HEK293 (cell line): ENCODE measurements around the gene PNLDC1.

Experiments
- KLF9 ChIP-seq: fragments of 450-650 bp; formaldehyde crosslinking; IDR thresholded peaks from 2 replicates; pipeline ENCODE4 v1.5.1; 2016; ENCODE audit warnings: missing biosample characterization, missing genetic modification characterization, low read depth
- MEIS1 ChIP-seq: sonication (generic); formaldehyde crosslinking; IDR thresholded peaks from 2 replicates; pipeline ENCODE4 v1.8.1; 2022; ENCODE audit warnings: missing genetic modification reagents, mild to moderate bottlenecking, borderline replicate concordance
- PRDM4 ChIP-seq: fragments of 450-650 bp; formaldehyde crosslinking; IDR thresholded peaks from 2 replicates; pipeline ENCODE4 v1.5.1; 2017; ENCODE audit warnings: missing biosample characterization, missing genetic modification characterization
- RBAK ChIP-seq: fragments of 450-650 bp; formaldehyde crosslinking; IDR thresholded peaks from 2 replicates; pipeline ENCODE4 v1.5.1; 2016; ENCODE audit warnings: missing biosample characterization, missing genetic modification characterization
- SP3 ChIP-seq: fragments of 450-650 bp; formaldehyde crosslinking; IDR thresholded peaks from 2 replicates; pipeline ENCODE4 v1.5.1; 2016; ENCODE audit warnings: missing biosample characterization, missing genetic modification characterization
- TCF7L2 ChIP-seq: IDR thresholded peaks from 2 replicates; pipeline ENCODE4 v1.6.1; 2011; ENCODE audit warnings: low read depth, mild to moderate bottlenecking, inconsistent platforms, low read length, moderate library complexity, borderline replicate concordance
- TRIM28 ChIP-seq: IDR thresholded peaks from 2 replicates; pipeline ENCODE4 v1.6.1; 2011; ENCODE audit warnings: low read length, control low read depth, borderline replicate concordance
- YY2 ChIP-seq: fragments of 450-650 bp; formaldehyde crosslinking; IDR thresholded peaks from 2 replicates; pipeline ENCODE4 v1.5.1; 2016; ENCODE audit warnings: missing biosample characterization, missing genetic modification characterization
- ZBTB17 ChIP-seq: fragments of 450-650 bp; formaldehyde crosslinking; IDR thresholded peaks from 2 replicates; pipeline ENCODE4 v1.5.1; 2016; ENCODE audit warnings: missing biosample characterization, missing genetic modification characterization
- ZNF133 ChIP-seq: fragments of 450-650 bp; formaldehyde crosslinking; IDR thresholded peaks from 2 replicates; pipeline ENCODE4 v1.5.1; 2016; ENCODE audit warnings: missing biosample characterization, missing genetic modification characterization
- ZNF138 ChIP-seq: fragments of 450-650 bp; formaldehyde crosslinking; IDR thresholded peaks from 2 replicates; pipeline ENCODE4 v1.5.1; 2016; ENCODE audit warnings: missing biosample characterization, missing genetic modification characterization, borderline replicate concordance
- ZNF146 ChIP-seq: fragments of 450-650 bp; formaldehyde crosslinking; IDR thresholded peaks from 2 replicates; pipeline ENCODE4 v1.5.1; 2016; ENCODE audit warnings: missing biosample characterization, missing genetic modification characterization
- ZNF184 ChIP-seq: fragments of 450-650 bp; IDR thresholded peaks from 2 replicates; pipeline ENCODE4 v1.5.1; 2018; ENCODE audit warnings: missing biosample characterization, mild to moderate bottlenecking, missing genetic modification characterization
- ZNF248 ChIP-seq: fragments of 450-650 bp; formaldehyde crosslinking; IDR thresholded peaks from 2 replicates; pipeline ENCODE4 v1.5.1; 2017; ENCODE audit warnings: missing biosample characterization, missing genetic modification characterization
- ZNF26 ChIP-seq: fragments of 450-650 bp; formaldehyde crosslinking; IDR thresholded peaks from 2 replicates; pipeline ENCODE4 v1.5.1; 2016; ENCODE audit warnings: missing biosample characterization, missing genetic modification characterization
- ZNF324 ChIP-seq: fragments of 450-650 bp; formaldehyde crosslinking; IDR thresholded peaks from 2 replicates; pipeline ENCODE4 v1.5.1; 2016; ENCODE audit warnings: missing biosample characterization, missing genetic modification characterization
- ZNF366 ChIP-seq: fragments of 450-650 bp; formaldehyde crosslinking; conservative IDR thresholded peaks from 2 replicates; pipeline ENCODE4 v1.5.1; 2016; ENCODE audit warnings: missing biosample characterization, missing genetic modification characterization
- ZNF560 ChIP-seq: fragments of 450-650 bp; formaldehyde crosslinking; IDR thresholded peaks from 2 replicates; pipeline ENCODE4 v1.5.1; 2017; ENCODE audit warnings: missing biosample characterization, missing genetic modification characterization, borderline replicate concordance
- ZNF571 ChIP-seq: fragments of 450-650 bp; formaldehyde crosslinking; IDR thresholded peaks from 2 replicates; pipeline ENCODE4 v1.5.0; 2017; ENCODE audit warnings: missing biosample characterization, missing genetic modification characterization
- ZNF600 ChIP-seq: fragments of 450-650 bp; formaldehyde crosslinking; IDR thresholded peaks from 2 replicates; pipeline ENCODE4 v1.5.1; 2016; ENCODE audit warnings: missing biosample characterization, missing genetic modification characterization
- ZNF677 ChIP-seq: fragments of 450-650 bp; IDR thresholded peaks from 2 replicates; pipeline ENCODE4 v1.5.0; 2018; ENCODE audit warnings: missing biosample characterization, mild to moderate bottlenecking, missing genetic modification characterization, moderate library complexity
- ZNF701 ChIP-seq: fragments of 450-650 bp; formaldehyde crosslinking; IDR thresholded peaks from 2 replicates; pipeline ENCODE4 v1.5.1; 2016; ENCODE audit warnings: missing biosample characterization, missing genetic modification characterization
- ZNF747 ChIP-seq: fragments of 450-650 bp; formaldehyde crosslinking; IDR thresholded peaks from 2 replicates; pipeline ENCODE4 v1.5.1; 2016; ENCODE audit warnings: missing biosample characterization, missing genetic modification characterization
- ZNF785 ChIP-seq: fragments of 450-650 bp; formaldehyde crosslinking; IDR thresholded peaks from 2 replicates; pipeline ENCODE4 v1.5.1; 2016; ENCODE audit warnings: missing biosample characterization, missing genetic modification characterization
- ZNF791 ChIP-seq: fragments of 450-650 bp; formaldehyde crosslinking; IDR thresholded peaks from 2 replicates; pipeline ENCODE4 v1.5.1; 2016; ENCODE audit warnings: missing biosample characterization, missing genetic modification characterization
- TF ChIP-seq, protein P1 (sequence below): fragments of 450-650 bp; formaldehyde crosslinking; IDR thresholded peaks from 2 replicates; pipeline ENCODE4 v1.5.1; 2016; ENCODE audit warnings: missing biosample characterization, missing genetic modification characterization
- TF ChIP-seq, protein P2 (sequence below): fragments of 450-650 bp; formaldehyde crosslinking; IDR thresholded peaks from 2 replicates; pipeline ENCODE4 v1.5.1; 2016; ENCODE audit warnings: missing biosample characterization, missing genetic modification characterization
- TF ChIP-seq, protein P3 (sequence below): fragments of 450-650 bp; formaldehyde crosslinking; IDR thresholded peaks from 2 replicates; pipeline ENCODE4 v1.5.1; 2016; ENCODE audit warnings: missing biosample characterization, missing genetic modification characterization
- TF ChIP-seq, protein P4 (sequence below): fragments of 450-650 bp; formaldehyde crosslinking; optimal IDR thresholded peaks from 2 replicates; pipeline ENCODE3; 2016; ENCODE audit warnings: missing biosample characterization, mild to moderate bottlenecking, missing genetic modification characterization

Gene PNLDC1

GRCh38 chr6:159790149-159790955 lies 9.7 kb upstream of the PNLDC1 start, which contains the start of gene MRPL18 (continued):
- TF ChIP-seq, protein P1, sequence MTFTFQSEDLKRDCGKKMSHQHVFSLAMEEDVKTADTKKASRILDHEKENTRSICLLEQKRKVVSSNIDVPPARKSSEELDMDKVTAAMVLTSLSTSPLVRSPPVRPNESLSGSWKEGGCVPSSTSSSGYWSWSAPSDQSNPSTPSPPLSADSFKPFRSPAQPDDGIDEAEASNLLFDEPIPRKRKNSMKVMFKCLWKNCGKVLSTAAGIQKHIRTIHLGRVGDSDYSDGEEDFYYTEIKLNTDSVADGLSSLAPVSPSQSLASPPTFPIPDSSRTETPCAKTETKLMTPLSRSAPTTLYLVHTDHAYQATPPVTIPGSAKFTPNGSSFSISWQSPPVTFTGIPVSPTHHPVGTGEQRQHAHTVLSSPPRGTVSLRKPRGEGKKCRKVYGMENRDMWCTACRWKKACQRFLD (tag by site-specific recombination), result no peak
- TF ChIP-seq ZNF248 (tag by site-specific recombination) (no peak), YY2 (tag by site-specific recombination) (no peak), ZNF747 (tag by site-specific recombination) (no peak), KLF9 (tag by site-specific recombination) (no peak; the same call in 1 of the 2 replicates), ZNF571 (no peak), ZNF366 (tag by site-specific recombination) (no peak), ZNF560 (tag by site-specific recombination) (no peak), ZNF324 (tag by site-specific recombination) (0 out of 2 replicates have a peak, but pooled peaks have one; percentile 18), RBAK (tag by site-specific recombination) (no peak), PRDM4 (tag by site-specific recombination) (no peak), ZNF677 (no peak), ZNF26 (tag by site-specific recombination) (no peak), ZNF785 (tag by site-specific recombination) (no peak), ZNF146 (tag by site-specific recombination) (no peak), ZNF791 (tag by site-specific recombination) (no peak), ZNF701 (tag by site-specific recombination) (no peak), MEIS1 (CRISPR knock-in tag) (no peak), TCF7L2 (no peak), ZNF600 (no peak), ZNF133 (tag by site-specific recombination) (no peak), TRIM28 (no peak), ZBTB17 (tag by site-specific recombination) (peak; percentile 84), SP3 (tag by site-specific recombination) (no peak; the same call in 1 of the 2 replicates), ZNF184 (tag by site-specific recombination) (no peak), ZNF138 (tag by site-specific recombination) (no peak)
- TF ChIP-seq, protein P2, sequence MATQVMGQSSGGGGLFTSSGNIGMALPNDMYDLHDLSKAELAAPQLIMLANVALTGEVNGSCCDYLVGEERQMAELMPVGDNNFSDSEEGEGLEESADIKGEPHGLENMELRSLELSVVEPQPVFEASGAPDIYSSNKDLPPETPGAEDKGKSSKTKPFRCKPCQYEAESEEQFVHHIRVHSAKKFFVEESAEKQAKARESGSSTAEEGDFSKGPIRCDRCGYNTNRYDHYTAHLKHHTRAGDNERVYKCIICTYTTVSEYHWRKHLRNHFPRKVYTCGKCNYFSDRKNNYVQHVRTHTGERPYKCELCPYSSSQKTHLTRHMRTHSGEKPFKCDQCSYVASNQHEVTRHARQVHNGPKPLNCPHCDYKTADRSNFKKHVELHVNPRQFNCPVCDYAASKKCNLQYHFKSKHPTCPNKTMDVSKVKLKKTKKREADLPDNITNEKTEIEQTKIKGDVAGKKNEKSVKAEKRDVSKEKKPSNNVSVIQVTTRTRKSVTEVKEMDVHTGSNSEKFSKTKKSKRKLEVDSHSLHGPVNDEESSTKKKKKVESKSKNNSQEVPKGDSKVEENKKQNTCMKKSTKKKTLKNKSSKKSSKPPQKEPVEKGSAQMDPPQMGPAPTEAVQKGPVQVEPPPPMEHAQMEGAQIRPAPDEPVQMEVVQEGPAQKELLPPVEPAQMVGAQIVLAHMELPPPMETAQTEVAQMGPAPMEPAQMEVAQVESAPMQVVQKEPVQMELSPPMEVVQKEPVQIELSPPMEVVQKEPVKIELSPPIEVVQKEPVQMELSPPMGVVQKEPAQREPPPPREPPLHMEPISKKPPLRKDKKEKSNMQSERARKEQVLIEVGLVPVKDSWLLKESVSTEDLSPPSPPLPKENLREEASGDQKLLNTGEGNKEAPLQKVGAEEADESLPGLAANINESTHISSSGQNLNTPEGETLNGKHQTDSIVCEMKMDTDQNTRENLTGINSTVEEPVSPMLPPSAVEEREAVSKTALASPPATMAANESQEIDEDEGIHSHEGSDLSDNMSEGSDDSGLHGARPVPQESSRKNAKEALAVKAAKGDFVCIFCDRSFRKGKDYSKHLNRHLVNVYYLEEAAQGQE, result peak; percentile 51; the same call in 1 of the 2 replicates
- TF ChIP-seq, protein P3, sequence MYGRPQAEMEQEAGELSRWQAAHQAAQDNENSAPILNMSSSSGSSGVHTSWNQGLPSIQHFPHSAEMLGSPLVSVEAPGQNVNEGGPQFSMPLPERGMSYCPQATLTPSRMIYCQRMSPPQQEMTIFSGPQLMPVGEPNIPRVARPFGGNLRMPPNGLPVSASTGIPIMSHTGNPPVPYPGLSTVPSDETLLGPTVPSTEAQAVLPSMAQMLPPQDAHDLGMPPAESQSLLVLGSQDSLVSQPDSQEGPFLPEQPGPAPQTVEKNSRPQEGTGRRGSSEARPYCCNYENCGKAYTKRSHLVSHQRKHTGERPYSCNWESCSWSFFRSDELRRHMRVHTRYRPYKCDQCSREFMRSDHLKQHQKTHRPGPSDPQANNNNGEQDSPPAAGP, result 0 out of 2 replicates have a peak, but pooled peaks have one; percentile 41
- TF ChIP-seq, protein P4, sequence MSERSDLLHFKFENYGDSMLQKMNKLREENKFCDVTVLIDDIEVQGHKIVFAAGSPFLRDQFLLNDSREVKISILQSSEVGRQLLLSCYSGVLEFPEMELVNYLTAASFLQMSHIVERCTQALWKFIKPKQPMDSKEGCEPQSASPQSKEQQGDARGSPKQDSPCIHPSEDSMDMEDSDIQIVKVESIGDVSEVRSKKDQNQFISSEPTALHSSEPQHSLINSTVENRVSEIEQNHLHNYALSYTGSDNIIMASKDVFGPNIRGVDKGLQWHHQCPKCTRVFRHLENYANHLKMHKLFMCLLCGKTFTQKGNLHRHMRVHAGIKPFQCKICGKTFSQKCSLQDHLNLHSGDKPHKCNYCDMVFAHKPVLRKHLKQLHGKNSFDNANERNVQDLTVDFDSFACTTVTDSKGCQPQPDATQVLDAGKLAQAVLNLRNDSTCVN, result peak; percentile 14
